Smooth muscle cell (in vitro differentiated cells): Measurements from ENCODE around the gene FOXJ1. TPM values are rescaled to one million over a fixed set of nuclear protein-coding genes. Genes with fewer than 3 reads are reported as not detected.

Source experiments
- DNase-seq: peaks from one replicate; lab custom pipeline; 2025; ENCODE audit not compliant: unreplicated experiment; lab: John Stamatoyannopoulos, UW
- H2AFZ ChIP-seq: fragments of 200-600 bp; sonication (generic); 2 replicates; pipeline ENCODE4 v1.6.0; 2016; ENCODE audit warnings: antibody characterized with exemption, low read depth, mild to moderate bottlenecking
- H3F3A ChIP-seq: fragments of 200-600 bp; sonication (generic); 2 replicates; pipeline ENCODE4 v1.6.0; 2017; ENCODE audit warnings: antibody characterized with exemption, low read depth
- H3K27ac ChIP-seq: fragments of 200-600 bp; sonication (generic); 2 replicates; pipeline ENCODE4 v1.5.1; 2016; ENCODE audit warnings: low read depth, mild to moderate bottlenecking
- H3K27me3 ChIP-seq: fragments of 200-600 bp; sonication (generic); 2 replicates; pipeline ENCODE4 v1.6.1; 2016; ENCODE audit warnings: low read depth, mild to moderate bottlenecking
- H3K36me3 ChIP-seq: fragments of 200-600 bp; sonication (generic); 2 replicates; pipeline ENCODE4 v1.5.1; 2016; ENCODE audit warnings: low read depth
- H3K4me1 ChIP-seq: fragments of 200-600 bp; sonication (generic); 2 replicates; pipeline ENCODE4 v1.5.1; 2016; ENCODE audit warnings: low read depth
- H3K4me2 ChIP-seq: fragments of 200-600 bp; sonication (generic); 2 replicates; pipeline ENCODE4 v1.6.0; 2016; ENCODE audit warnings: mild to moderate bottlenecking
- H3K4me3 ChIP-seq: fragments of 200-600 bp; sonication (generic); 2 replicates; pipeline ENCODE4 v1.5.1; 2016; ENCODE audit warnings: mild to moderate bottlenecking
- H3K79me2 ChIP-seq: fragments of 200-600 bp; sonication (generic); 2 replicates; pipeline ENCODE4 v1.6.0; 2016; ENCODE audit warnings: low read depth, mild to moderate bottlenecking
- H3K9ac ChIP-seq: fragments of 200-600 bp; sonication (generic); 2 replicates; pipeline ENCODE4 v1.6.0; 2016; ENCODE audit warnings: low read depth
- H3K9me3 ChIP-seq: fragments of 200-600 bp; sonication (generic); replicated peaks from 2 replicates; pipeline ENCODE4 v1.5.1; 2016; ENCODE audit warnings: low read depth
- H4K20me1 ChIP-seq: fragments of 200-600 bp; sonication (generic); 2 replicates; pipeline ENCODE4 v1.6.0; 2016; ENCODE audit warnings: low read depth
- WGBS: methylation state at CpG from one replicate; pipeline ENCODE4 v1.1.7; 2016; ENCODE audit warnings: low lambda C conversion rate; 5-methylcytosine and 5-hydroxymethylcytosine counted together
- polyA plus RNA-seq: library from polyadenylated mRNA; unstranded; fragments of >200 nt; fragmentation: Nextera tagmentation; extraction: Ambion mirVana; gene quantifications from 2 replicates; pipeline ENCODE4 v1.2.1, GENCODE V29; 2016
- total RNA-seq: library from RNA; depleted of rRNA; stranded (reverse); fragments of >200 nt; gene quantifications from 2 replicates; pipeline ENCODE4 v1.2.3, GENCODE V29; 2014
- TF ChIP-seq, protein P1 (sequence below): fragments of 200-600 bp; sonication (generic); IDR thresholded peaks from 2 replicates; pipeline ENCODE4 v1.5.1; 2017; ENCODE audit warnings: borderline replicate concordance, mild to moderate bottlenecking, antibody characterized with exemption; ENCODE audit not compliant: insufficient read depth, poor library complexity, severe bottlenecking

FOXJ1 gene
- total and polyA plus RNA-seq, 2 experiments from 2014 or later = not detected

DNA sequence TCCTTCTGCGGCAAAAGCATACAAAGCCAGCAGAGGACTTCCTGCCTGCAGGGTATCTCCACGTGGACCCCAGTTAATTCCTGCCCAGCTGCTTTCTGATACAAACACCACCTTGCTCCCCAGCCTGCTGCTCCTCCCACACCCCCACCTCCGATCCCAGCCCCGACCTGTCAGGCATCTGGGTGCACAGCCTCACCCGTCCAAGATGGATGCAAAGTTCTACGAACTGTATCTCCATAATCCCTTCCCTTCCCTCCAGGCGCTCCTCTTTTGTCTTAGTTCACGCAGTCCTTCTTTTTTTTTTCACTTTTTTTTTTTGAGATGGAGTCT, 15.6 kb upstream of the FOXJ1 start:
- no peak overlapping the region for H3K4me2 ChIP-seq
- TF ChIP-seq, protein P1, sequence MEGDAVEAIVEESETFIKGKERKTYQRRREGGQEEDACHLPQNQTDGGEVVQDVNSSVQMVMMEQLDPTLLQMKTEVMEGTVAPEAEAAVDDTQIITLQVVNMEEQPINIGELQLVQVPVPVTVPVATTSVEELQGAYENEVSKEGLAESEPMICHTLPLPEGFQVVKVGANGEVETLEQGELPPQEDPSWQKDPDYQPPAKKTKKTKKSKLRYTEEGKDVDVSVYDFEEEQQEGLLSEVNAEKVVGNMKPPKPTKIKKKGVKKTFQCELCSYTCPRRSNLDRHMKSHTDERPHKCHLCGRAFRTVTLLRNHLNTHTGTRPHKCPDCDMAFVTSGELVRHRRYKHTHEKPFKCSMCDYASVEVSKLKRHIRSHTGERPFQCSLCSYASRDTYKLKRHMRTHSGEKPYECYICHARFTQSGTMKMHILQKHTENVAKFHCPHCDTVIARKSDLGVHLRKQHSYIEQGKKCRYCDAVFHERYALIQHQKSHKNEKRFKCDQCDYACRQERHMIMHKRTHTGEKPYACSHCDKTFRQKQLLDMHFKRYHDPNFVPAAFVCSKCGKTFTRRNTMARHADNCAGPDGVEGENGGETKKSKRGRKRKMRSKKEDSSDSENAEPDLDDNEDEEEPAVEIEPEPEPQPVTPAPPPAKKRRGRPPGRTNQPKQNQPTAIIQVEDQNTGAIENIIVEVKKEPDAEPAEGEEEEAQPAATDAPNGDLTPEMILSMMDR = no peak
- no peak for DNase-seq
- no peak overlapping the region for H3K9ac ChIP-seq
- no peaks in the 10 kb centered on the region for H3K36me3 ChIP-seq
- H3K4me3 ChIP-seq = no peak overlapping the region
- no peaks in the 10 kb centered on the region for H3F3A ChIP-seq
- H3K4me1 ChIP-seq = no peaks in the 10 kb centered on the region
- H3K27me3 ChIP-seq = no peaks in the 10 kb centered on the region
- no peaks in the 10 kb centered on the region for H3K79me2 ChIP-seq
- no peaks in the 10 kb centered on the region for H4K20me1 ChIP-seq
- no peak overlapping the region for H2AFZ ChIP-seq
- H3K9me3 ChIP-seq = no peaks in the 10 kb centered on the region
- H3K27ac ChIP-seq = no peak overlapping the region
- WGBS = 79% methylated on average over 8 of the region's 8 CpGs

DNA sequence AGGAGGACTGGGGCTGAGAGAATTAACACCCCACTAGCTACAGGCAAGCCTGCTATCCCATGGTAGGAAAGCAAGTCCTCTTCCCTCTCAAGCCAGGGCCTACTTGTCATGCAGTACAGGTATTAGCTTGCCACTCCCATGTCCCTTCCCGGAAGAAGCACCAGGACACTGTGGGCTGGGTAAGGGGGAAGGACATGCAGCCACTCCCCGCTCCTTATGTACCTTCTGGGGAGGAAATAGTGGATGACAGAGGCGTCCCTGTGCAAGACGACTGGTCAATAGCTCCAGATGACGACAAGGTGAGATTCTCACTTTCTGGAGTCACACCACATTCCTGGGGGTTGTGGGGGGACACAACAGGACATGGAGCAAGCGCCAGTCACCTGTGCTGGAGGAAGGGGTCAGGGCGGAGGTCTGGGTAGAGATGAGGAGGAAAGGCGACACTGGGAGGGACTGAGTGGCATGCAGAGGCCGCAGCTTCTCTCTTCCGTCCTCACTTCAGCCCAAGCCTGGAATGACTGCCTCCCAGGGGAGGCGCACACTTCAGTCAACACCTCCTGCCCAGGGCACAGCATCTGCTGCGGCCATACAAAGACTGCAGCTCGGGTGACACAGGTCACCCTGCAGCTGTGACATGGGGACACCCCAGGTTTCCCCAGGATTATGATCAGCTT, 15.1 kb upstream of the FOXJ1 start:
- TF ChIP-seq, protein P1 = no peak
- DNase-seq = no peak
- Histone ChIP-seq H4K20me1 (no peaks in the 10 kb centered on the region), H3K27me3 (no peaks in the 10 kb centered on the region), H3K4me1 (no peaks in the 10 kb centered on the region), H3F3A (no peaks in the 10 kb centered on the region), H3K27ac (no peak overlapping the region), H2AFZ (no peak overlapping the region), H3K9me3 (no peaks in the 10 kb centered on the region), H3K4me3 (no peak overlapping the region), H3K4me2 (no peak overlapping the region), H3K9ac (no peak overlapping the region), H3K36me3 (no peaks in the 10 kb centered on the region), H3K79me2 (no peaks in the 10 kb centered on the region)
- 89% methylated on average over 13 of the region's 13 CpGs for WGBS

DNA sequence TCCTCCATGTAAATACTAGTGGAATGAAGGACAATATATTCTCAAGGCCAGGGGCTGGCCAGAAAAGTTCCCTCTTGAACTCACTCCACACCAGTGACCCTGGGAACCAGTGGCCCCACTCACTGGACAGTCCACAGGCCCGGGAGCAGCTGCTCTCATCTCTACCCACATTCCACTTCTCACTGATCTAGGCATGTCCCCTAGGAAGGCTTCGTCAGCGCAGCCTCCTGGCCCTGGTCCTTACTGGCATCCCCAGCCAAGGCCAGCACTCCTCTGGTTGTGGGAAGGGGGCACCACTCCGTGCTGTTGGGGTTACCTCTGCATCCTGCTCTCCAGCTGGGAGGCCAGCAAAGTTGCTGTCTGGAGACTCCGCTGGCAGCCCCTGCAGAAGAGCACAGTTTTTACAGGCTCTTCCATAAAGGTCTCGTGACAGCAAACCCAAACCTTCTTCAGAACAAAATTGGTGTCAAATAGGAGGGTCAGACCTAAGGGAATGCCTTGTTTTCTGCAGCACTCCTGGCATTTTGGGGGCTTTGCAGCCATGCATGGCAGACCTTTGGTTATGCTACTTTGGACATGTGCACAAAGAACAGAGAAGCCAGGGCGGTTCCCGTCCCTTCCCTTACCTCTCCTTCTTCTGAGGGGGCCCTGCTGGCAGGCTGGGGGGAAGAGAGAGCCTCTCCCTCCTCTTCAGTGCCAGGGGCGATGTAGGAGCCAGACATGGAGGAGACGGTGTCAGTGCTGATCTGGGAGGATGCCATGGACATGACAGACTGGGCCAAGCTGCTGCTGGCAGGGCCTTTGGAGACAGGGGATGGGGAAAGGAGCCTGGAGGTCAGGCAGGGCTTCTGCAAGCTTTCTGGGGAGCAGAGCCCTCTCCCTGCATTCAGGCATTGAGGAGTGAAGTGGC, 14.1 kb upstream of the FOXJ1 start:
- H4K20me1 ChIP-seq = no peaks in the 10 kb centered on the region
- H3K4me3 ChIP-seq = no peak overlapping the region
- no peak overlapping the region for H3K4me2 ChIP-seq
- no peaks in the 10 kb centered on the region for H3F3A ChIP-seq
- no peak for DNase-seq
- H3K27me3 ChIP-seq = no peaks in the 10 kb centered on the region
- H3K79me2 ChIP-seq = no peaks in the 10 kb centered on the region
- H3K36me3 ChIP-seq = no peaks in the 10 kb centered on the region
- no peak overlapping the region for H3K27ac ChIP-seq
- TF ChIP-seq, protein P1 = no peak
- WGBS = 92% methylated on average over 10 of the region's 10 CpGs
- H3K9ac ChIP-seq = no peak overlapping the region
- H3K4me1 ChIP-seq = no peaks in the 10 kb centered on the region
- no peak overlapping the region for H2AFZ ChIP-seq
- H3K9me3 ChIP-seq = no peaks in the 10 kb centered on the region
